Lower leg skin (tissue), 3 donors: ENCODE results near the gene N4BP2L1.

ENCODE experiments used
- POLR2A ChIP-seq, 2 donors: fragments of 450-650 bp; IDR thresholded peaks; one replicate each; pipeline ENCODE4 v1.6.1; 2016 to 2017; ENCODE audit warnings: antibody characterized with exemption in 2 of 2, mild to moderate bottlenecking in 1 of 2, moderate library complexity in 1 of 2
- TF ChIP-seq, protein P1 (sequence below), 3 donors: fragments of 450-650 bp; IDR thresholded peaks; one replicate each; pipeline ENCODE4 v1.5.1; 2016; ENCODE audit warnings: antibody characterized with exemption in 3 of 3, mild to moderate bottlenecking in 3 of 3, moderate library complexity in 2 of 3

DNA sequence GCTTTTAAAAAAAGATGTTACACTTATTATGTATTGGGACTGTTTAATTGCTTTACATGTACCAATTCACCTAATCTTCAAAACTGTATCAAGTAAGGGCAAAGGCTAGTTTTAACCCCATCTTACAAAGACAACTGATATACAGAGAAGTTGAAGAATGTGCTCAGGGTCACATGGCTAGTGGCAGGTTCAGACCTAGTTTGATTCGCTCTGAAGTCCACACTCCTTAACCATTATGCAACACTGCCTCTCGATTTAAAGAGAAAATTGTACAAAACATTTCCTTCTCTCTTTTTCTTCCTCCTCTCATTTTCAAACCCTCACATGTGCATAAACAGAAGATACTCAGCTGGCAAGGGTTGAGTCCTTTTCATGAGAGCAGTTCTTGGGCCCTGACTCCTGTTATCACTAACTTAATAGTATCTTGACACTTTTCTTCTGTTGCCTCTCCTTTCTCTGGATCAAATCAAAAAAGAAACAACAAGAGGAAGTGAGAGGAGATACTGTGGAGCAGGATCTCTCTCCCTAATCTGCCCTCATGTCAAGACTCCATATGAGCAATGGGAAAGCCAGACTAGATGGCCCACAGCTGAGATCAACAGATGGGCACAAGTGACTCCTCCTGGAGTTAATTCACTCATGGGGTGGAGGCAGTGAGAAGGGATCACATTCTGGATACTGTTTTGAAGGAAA, 19.0 kb upstream of the N4BP2L1 start:
- TF ChIP-seq, protein P1, sequence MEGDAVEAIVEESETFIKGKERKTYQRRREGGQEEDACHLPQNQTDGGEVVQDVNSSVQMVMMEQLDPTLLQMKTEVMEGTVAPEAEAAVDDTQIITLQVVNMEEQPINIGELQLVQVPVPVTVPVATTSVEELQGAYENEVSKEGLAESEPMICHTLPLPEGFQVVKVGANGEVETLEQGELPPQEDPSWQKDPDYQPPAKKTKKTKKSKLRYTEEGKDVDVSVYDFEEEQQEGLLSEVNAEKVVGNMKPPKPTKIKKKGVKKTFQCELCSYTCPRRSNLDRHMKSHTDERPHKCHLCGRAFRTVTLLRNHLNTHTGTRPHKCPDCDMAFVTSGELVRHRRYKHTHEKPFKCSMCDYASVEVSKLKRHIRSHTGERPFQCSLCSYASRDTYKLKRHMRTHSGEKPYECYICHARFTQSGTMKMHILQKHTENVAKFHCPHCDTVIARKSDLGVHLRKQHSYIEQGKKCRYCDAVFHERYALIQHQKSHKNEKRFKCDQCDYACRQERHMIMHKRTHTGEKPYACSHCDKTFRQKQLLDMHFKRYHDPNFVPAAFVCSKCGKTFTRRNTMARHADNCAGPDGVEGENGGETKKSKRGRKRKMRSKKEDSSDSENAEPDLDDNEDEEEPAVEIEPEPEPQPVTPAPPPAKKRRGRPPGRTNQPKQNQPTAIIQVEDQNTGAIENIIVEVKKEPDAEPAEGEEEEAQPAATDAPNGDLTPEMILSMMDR (IDR thresholded peaks at IDR 0.05), result no peak
- TF ChIP-seq POLR2A (IDR thresholded peaks at IDR 0.05), result no peak
